SW 1271 (cell line): ENCODE measurements around the gene TBPL1.
"Not testable (repeated sequence)": the region's sequence is repeated elsewhere in the genome, so short reads cannot be mapped to it uniquely, and the experiment has no call there.

Experiments used
- DNase-seq, 2 experiments: peaks; one replicate each; lab custom pipeline; 2025; lab: John Stamatoyannopoulos, UW

Gene TBPL1

GRCh38 chr6:133952815-133953633, at the start of gene TBPL1:
Gene TBPL1 (plus strand): TSS chr6:133953224. CDS start chr6:133980126, 26,902 bp downstream.
- peak; percentile 94 for DNase-seq

- DNase-seq = no peak
Measured at GRCh38 chr6:133903855-133904254, 49.2 kb upstream of the TBPL1 start.

- no peak for DNase-seq
Measured at GRCh38 chr6:133906050-133906449, 47.0 kb upstream of the TBPL1 start.

- peak; percentile 13 to 73 for DNase-seq
Measured at GRCh38 chr6:133916650-133917151, 36.3 kb upstream of the TBPL1 start.

GRCh38 chr6:133917781-133918180, 35.2 kb upstream of the TBPL1 start:
- DNase-seq = no peak

GRCh38 chr6:133918208-133918930, 34.7 kb upstream of the TBPL1 start:
- no peak for DNase-seq

- no peak for DNase-seq
Measured at GRCh38 chr6:133919362-133919761, 33.7 kb upstream of the TBPL1 start.

- DNase-seq = peak; percentile 40 to 75
Measured at GRCh38 chr6:133921249-133921859, 31.7 kb upstream of the TBPL1 start.

- peak; percentile 8 to 75 for DNase-seq
Measured at GRCh38 chr6:133923938-133924593, 29.0 kb upstream of the TBPL1 start.

GRCh38 chr6:133931221-133931620, 21.8 kb upstream of the TBPL1 start:
- DNase-seq = not testable (repeated sequence)

GRCh38 chr6:133936352-133936751, 16.7 kb upstream of the TBPL1 start:
- not testable (repeated sequence) for DNase-seq

- DNase-seq = no peak
Measured at GRCh38 chr6:133937909-133938308, 15.1 kb upstream of the TBPL1 start.

- no peak for DNase-seq
Measured at GRCh38 chr6:133938533-133938932, 14.5 kb upstream of the TBPL1 start.

GRCh38 chr6:133939778-133940667, 13.0 kb upstream of the TBPL1 start:
- no peak for DNase-seq

GRCh38 chr6:133945158-133945557, 7.9 kb upstream of the TBPL1 start:
- DNase-seq = no peak

- no peak for DNase-seq
Measured at GRCh38 chr6:133947302-133947900, 5.6 kb upstream of the TBPL1 start.

- DNase-seq = no peak
Measured at GRCh38 chr6:133948472-133948871, 4.6 kb upstream of the TBPL1 start.

GRCh38 chr6:133951227-133951626, 1.8 kb upstream of the TBPL1 start:
- no peak for DNase-seq

- peak; percentile 69 to 82 for DNase-seq
Measured at GRCh38 chr6:133951881-133952814, 876 bp upstream of the TBPL1 start.
